Hematopoietic multipotent progenitor cell treated with erythropoietin and hydrocortisone succinate and interleukin-3 and kit ligand, for 6 days (in vitro differentiated cells): ENCODE data around the gene PPP1R8.
"Not testable (repeated sequence)": the region's sequence is repeated elsewhere in the genome, so short reads cannot be mapped to it uniquely, and the experiment has no call there.

ENCODE experiments used
- DNase-seq: peaks from one replicate; pipeline ENCODE4 v3.0.0-alpha.2; 2015

PPP1R8 gene

DNA sequence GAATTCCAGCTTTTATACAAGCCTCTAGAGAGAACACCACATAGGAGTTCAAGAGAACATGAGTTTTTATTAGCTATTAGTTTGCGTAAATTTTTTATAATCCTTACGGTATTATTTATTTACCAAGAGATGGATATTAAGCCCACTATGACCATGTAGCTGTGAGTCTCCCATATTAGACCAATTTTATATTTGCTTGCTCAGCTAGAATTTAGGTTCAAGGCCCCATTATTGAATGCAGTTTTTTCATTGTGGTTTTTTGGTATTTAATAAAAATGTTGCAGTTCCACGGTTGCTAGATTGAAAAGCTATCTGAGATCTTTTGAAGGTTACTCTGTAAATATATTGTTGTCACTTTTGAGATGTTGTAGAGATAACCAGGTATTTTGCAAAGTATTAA is 2.9 kb downstream of the PPP1R8 start:
- no peak for DNase-seq

- DNase-seq: no peak
Observed at GRCh38 chr1:27835046-27835445, 4.5 kb downstream of the PPP1R8 start.

- DNase-seq: no peak
Observed at GRCh38 chr1:27835501-27835900, 4.9 kb downstream of the PPP1R8 start.

- no peak for DNase-seq
Observed at GRCh38 chr1:27849951-27850350, 19.4 kb downstream of the PPP1R8 start.

DNA sequence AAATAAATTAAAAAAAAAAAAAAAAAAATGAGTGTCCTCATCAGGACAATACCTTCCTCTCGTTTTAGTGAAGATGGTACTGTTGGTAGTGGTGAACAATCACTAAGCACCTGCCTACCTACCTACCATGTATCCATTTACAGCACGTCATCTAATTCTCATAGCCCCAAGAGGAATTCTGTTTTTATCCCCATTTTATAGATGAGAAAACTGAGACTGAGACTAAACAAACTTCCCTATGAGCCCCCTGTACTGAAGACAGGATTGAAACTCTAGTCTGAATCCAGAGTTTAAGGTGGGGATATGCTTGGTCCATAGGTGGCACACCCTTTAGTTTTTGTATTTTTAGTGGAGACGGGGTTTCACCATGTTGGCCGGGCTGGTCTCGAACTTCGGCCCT is 24.5 kb downstream of the PPP1R8 start:
- DNase-seq: no peak

DNA sequence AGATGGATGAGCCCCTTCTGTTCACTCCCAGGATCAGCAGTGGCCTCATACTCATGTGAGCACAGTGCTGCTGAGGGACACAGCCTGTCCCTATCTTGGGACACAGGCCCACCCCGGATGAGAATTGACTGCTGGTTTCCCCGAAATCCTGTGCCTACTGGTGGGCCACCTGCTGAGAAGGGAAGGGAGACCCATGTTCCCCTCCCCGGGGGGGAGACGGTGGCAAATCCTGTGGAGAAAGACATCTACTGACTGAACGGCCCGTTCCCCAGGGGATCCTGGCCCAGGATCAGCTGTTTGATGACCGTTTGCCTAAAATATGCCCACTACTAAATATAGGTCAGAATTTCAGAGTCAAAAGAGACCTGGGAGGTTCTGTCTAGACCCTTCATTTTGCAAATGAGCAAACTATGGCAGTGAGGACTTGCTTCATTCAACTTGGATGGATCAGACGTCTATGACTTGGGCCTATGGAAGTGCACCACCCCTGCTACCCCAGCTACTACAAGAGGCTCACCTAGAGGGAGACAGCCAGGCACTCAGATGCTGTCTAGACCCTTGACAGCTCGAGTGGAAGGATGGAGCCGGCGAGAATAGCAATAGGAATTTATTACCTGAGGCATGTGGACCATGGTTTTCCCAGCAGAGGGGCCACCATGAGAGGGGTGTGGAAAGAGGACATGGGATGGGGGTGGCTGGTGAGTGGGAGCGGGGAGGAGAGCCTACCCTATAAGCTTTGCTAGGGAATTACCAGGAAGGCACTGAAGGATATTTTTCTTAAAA is 26.2 kb downstream of the PPP1R8 start:
- DNase-seq: no peak

GRCh38 chr1:27857552-27857951 is 27.0 kb downstream of the PPP1R8 start:
- not testable (repeated sequence) for DNase-seq

- DNase-seq: peak; percentile 95
Observed at GRCh38 chr1:27858072-27858948, 27.7 kb downstream of the PPP1R8 start.

- no peak for DNase-seq
Observed at GRCh38 chr1:27858949-27859576, 28.5 kb downstream of the PPP1R8 start.

GRCh38 chr1:27861436-27861835 is 30.9 kb downstream of the PPP1R8 start:
- no peak for DNase-seq

GRCh38 chr1:27862004-27862403 is 31.4 kb downstream of the PPP1R8 start:
- no peak for DNase-seq

DNA sequence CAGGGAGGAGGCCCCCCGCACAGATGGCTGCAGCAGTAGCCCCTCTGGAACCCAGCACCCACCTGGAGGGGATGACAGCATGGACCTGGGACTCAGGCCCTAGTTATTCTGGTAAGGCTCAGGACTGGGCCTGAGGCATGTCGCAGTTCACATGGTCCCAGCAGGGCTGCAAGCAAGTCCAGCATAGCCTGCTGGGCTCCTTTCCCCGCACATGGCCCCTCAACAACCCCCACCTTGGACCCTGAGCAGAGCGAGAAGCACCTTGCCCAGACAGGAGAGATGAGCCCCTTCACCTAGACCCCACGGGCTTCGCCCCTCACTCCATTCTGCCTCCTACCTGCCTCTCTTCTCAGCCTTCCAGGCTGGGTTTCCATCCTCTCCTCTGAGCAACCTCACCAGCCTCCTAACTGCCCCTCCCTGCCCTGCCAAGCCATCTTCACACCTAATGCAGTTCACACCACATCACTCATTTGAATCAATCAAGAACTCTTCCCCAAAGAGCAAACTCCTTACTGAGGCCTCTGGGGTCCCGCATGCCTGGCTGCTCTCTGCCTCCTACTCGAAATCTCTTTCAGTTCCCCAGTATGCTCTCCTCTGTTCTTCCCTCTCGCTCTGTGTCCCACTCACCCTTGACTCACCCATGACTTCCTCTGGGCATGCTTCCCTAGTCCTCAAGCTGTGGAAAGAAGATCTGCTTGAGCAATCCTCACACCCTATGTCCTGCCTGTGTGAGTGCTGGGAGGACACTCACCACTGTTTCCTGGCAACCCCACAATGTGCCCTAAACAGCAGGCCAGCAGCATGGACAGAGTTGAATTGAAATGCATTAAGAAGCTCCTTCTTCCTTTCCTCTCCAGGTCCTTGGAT is 32.3 kb downstream of the PPP1R8 start:
- peak; percentile 67 for DNase-seq

- peak; percentile 51 for DNase-seq
Observed at GRCh38 chr1:27863538-27863915, 32.9 kb downstream of the PPP1R8 start.

DNA sequence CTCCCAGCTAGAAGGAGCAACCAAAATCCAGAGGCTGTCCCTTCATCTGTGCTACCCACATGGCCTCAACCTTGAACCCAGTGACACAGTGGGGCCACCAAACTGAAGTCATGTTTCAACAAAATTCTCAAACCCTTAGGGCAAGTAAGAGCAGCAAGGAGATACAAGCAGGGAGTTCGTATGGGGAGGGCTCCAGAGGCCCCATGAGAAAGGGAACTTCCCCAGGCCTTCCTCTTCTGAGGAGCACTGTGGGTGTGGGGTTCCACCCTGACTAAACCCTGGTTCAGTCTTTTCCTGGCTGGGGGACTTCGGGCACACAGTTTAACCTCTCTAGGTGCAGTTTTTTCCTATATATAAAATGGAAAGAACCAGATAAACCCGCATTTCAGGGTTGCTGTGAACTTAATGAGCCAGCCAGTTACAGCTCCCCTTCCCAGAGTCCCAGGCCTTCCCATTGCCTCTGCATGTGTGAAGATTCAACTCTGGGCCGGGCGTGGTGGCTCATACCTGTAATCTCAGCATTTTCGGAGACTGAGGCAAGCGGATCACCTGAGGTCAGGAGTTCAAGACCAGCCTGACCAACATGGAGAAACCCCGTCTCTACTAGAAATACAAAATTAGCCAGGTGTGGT is 33.8 kb downstream of the PPP1R8 start:
- peak; percentile 48 for DNase-seq

GRCh38 chr1:27865821-27866220 is 35.2 kb downstream of the PPP1R8 start:
- DNase-seq: no peak

DNA sequence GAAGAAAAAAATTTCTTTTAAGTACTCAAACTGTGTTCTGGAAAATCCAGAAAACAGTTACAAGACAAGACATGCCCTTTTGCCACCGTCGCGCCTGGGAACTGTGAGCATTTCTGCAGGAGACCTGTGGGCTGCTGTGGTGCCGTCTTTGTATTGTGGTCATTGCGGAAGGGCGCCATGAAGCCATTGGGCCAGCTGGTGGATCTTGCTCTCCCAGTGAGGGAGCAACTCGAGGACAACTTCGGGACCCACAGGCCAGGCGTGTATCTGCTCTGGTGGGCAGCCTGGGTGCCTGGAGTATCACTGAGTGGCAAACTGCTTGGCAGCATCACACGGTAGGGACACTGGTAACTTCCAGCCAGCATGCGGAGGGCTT is 38.0 kb downstream of the PPP1R8 start:
- peak; percentile 35 for DNase-seq

- peak; percentile 83 for DNase-seq
Observed at GRCh38 chr1:27868932-27869718, 38.5 kb downstream of the PPP1R8 start.

DNA sequence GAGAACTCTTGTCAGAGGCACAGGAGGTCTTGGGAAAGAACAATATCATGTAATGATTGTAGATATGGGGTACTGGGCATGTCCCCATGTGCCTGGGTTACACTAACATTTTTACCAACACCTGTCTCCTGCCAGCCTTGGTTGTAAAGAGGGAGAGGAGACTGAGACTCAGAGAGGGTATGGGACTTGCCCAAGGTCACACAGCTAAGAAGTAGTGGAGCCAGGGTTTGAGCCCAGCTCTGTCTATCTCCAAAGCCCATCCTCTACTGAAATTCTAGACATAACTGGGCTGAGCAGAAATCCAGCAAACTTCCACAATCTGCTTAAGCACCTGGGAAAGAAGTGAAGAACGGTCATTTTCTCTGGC is 39.1 kb downstream of the PPP1R8 start:
- DNase-seq: peak; percentile 35

DNA sequence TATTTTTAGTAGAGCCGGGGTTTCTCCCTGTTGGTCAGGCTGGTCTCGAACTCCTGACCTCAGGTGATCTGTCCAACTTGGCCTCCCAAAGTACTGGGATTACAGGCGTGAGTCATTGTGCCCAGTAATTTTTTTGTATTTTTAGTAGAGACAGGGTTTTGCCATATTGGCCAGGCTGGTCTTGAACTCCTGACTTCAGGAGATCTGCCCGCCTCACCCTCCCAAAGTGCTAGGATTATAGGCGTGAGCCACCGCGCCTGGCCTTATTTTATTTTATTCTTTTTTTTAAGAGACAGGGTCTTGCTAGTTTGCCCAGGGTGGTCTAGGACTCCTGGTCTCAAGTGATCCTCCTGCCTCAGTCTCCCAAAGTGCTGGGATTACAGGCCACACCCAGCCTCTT is 40.5 kb downstream of the PPP1R8 start:
- not testable (repeated sequence) for DNase-seq

DNA sequence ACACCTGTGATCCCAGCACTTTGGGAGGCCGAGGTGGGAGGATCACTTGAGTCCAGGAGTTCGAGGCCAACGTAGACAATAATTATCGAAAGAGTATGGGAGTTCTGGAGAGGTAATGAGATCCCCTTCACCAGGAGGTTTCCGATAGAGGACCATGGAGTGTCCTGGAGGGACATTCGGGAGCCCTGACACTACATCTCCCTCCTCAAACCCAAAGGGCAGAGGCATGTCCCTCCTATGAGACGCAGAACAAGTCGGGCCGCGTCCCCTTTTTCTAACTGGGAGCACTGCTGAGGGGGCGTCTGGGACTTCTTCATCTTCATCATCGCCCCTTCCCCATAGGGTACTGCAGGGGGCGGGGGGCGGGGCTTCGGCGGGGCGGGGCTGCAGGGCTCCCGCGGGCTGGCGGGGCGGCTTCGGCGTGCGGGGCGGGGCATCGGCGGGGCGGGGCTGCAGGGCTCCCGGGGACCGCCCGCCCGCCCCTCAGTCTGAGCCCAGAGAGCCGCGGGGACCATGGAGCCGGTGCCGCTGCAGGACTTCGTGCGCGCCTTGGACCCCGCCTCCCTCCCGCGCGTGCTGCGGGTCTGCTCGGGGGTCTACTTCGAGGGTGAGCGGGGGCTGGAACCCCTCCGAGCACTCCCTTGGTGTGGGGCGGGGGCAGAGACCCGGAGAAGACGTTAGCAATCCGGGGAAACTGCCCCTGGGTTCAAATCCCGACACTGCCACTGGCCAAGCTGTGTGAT is 41.6 kb downstream of the PPP1R8 start, which contains the start of gene THEMIS2:
THEMIS2 (plus strand) TSS at position 486 of the 743 bp plus-strand sequence; CDS start at position 514, 28 bp downstream.
- DNase-seq: peak; percentile 85
